AG10803 (cell line): ENCODE measurements around the gene KLHDC3.
A peak's percentile ranks its signal among the peaks of the same experiment; 100 is the strongest.
"Not testable (repeated sequence)": the region's sequence is repeated elsewhere in the genome, so short reads cannot be mapped to it uniquely, and the experiment has no call there.

Experiments used
- DNase-seq: peaks from one replicate; pipeline ENCODE4 v3.0.0; 2010; ENCODE audit warnings: low read depth
- H3K4me3 ChIP-seq: 2 replicates; pipeline ENCODE4 v1.5.1; 2011; ENCODE audit warnings: mild to moderate bottlenecking, low read length, control low read depth
- CTCF ChIP-seq: conservative IDR thresholded peaks from 2 replicates; pipeline ENCODE4 v1.5.1; 2011; ENCODE audit warnings: mild to moderate bottlenecking, low read length, control low read depth, inconsistent platforms

KLHDC3 gene

GRCh38 chr6:42989923-42990322, 24.1 kb upstream of the KLHDC3 start:
- H3K4me3 ChIP-seq, result no peak overlapping the region
- no peak for TF ChIP-seq CTCF
- DNase-seq, result no peak

GRCh38 chr6:42993445-42993844, 20.6 kb upstream of the KLHDC3 start:
- TF ChIP-seq CTCF, result no peak
- no peak overlapping the region for H3K4me3 ChIP-seq
- peak; percentile 34 for DNase-seq

- peak; percentile 12; the same call in 1 of the 2 replicates for TF ChIP-seq CTCF
- no peak for DNase-seq
Measured at GRCh38 chr6:42996513-42996912, 17.5 kb upstream of the KLHDC3 start.

GRCh38 chr6:42998205-42998604, 15.8 kb upstream of the KLHDC3 start:
- H3K4me3 ChIP-seq, DNase-seq: not testable (repeated sequence)

More at GRCh38 chr6:42996513-42996912, 17.5 kb upstream of the KLHDC3 start:
- H3K4me3 ChIP-seq, result no peak overlapping the region

GRCh38 chr6:43001843-43002242, 12.2 kb upstream of the KLHDC3 start:
- TF ChIP-seq CTCF, result no peak
- DNase-seq, result no peak
- no peak overlapping the region for H3K4me3 ChIP-seq

GRCh38 chr6:43005844-43006243, 8.2 kb upstream of the KLHDC3 start:
- no peak overlapping the region for H3K4me3 ChIP-seq
- DNase-seq, result no peak
- no peak for TF ChIP-seq CTCF

GRCh38 chr6:43006251-43006650, 7.8 kb upstream of the KLHDC3 start:
- H3K4me3 ChIP-seq, result no peak overlapping the region
- no peak for DNase-seq
- TF ChIP-seq CTCF, result no peak

- no peak for TF ChIP-seq CTCF
- H3K4me3 ChIP-seq, result no peak overlapping the region
- DNase-seq, result no peak
Measured at GRCh38 chr6:43007126-43007525, 6.9 kb upstream of the KLHDC3 start.
